HG03439 (cell line): ENCODE data around the gene NLGN4Y.
A peak's percentile ranks its signal among the peaks of the same experiment; 100 is the strongest.

Experiments used
- ATAC-seq: cut with Tn5 transposase; IDR thresholded peaks from one replicate; pipeline ENCODE4 v1.9.1; 2021; ENCODE audit warnings: mild to moderate bottlenecking, moderate library complexity; ENCODE audit not compliant: unreplicated experiment

Gene NLGN4Y

GRCh38 chrY:14524272-14525231 is at the start of gene NLGN4Y:
TSS of gene NLGN4Y (plus strand) at chrY:14524529. CDS start at chrY:14622120, 97,591 bp downstream.
- peak; percentile 50 for ATAC-seq

- no peak for ATAC-seq
These were observed 38.4 kb upstream of the NLGN4Y start for GRCh38 chrY:14485935-14486334.

- no peak for ATAC-seq
These were observed 34.1 kb upstream of the NLGN4Y start for GRCh38 chrY:14490226-14490625.

GRCh38 chrY:14498071-14498470 is 26.3 kb upstream of the NLGN4Y start:
- ATAC-seq = no peak

- no peak for ATAC-seq
These were observed 19.7 kb upstream of the NLGN4Y start for GRCh38 chrY:14504592-14504991.

- no peak for ATAC-seq
These were observed 1.9 kb upstream of the NLGN4Y start for GRCh38 chrY:14522379-14522950.

- ATAC-seq = peak; percentile 21
These were observed 648 bp upstream of the NLGN4Y start for GRCh38 chrY:14523491-14524271.

GRCh38 chrY:14525315-14525714 is 986 bp downstream of the NLGN4Y start:
- ATAC-seq = no peak

- no peak for ATAC-seq
These were observed 4.0 kb downstream of the NLGN4Y start for GRCh38 chrY:14528361-14528760.

- no peak for ATAC-seq
These were observed 12.4 kb downstream of the NLGN4Y start for GRCh38 chrY:14536703-14537102.

GRCh38 chrY:14543506-14543905 is 19.2 kb downstream of the NLGN4Y start:
- ATAC-seq = no peak

- no peak for ATAC-seq
These were observed 57.0 kb downstream of the NLGN4Y start for GRCh38 chrY:14581294-14581693.

GRCh38 chrY:14586725-14587124 is 62.4 kb downstream of the NLGN4Y start:
- ATAC-seq = no peak

- no peak for ATAC-seq
These were observed 77.0 kb downstream of the NLGN4Y start for GRCh38 chrY:14601372-14601771.

GRCh38 chrY:14617625-14618024 is 93.3 kb downstream of the NLGN4Y start:
- ATAC-seq = no peak

- no peak for ATAC-seq
These were observed 94.2 kb downstream of the NLGN4Y start for GRCh38 chrY:14618513-14618912.

- ATAC-seq = no peak
These were observed 103.9 kb downstream of the NLGN4Y start for GRCh38 chrY:14628208-14628607.

GRCh38 chrY:14631676-14632075 is 107.3 kb downstream of the NLGN4Y start:
- no peak for ATAC-seq

- ATAC-seq = no peak
These were observed 109.4 kb downstream of the NLGN4Y start for GRCh38 chrY:14633718-14634117.

- no peak for ATAC-seq
These were observed 110.6 kb downstream of the NLGN4Y start for GRCh38 chrY:14634954-14635353.

- ATAC-seq = no peak
These were observed 113.2 kb downstream of the NLGN4Y start for GRCh38 chrY:14637551-14637950.
